Rectal smooth muscle tissue (tissue), 1 donor: ENCODE data around the gene FAM53B.

Experiments used
- H3K27ac ChIP-seq: one replicate; pipeline ENCODE4 v1.7.0; 2013; ENCODE audit warnings: low read depth, low read length, inconsistent platforms
- H3K27me3 ChIP-seq: one replicate; pipeline ENCODE4 v1.7.0; 2013; ENCODE audit warnings: low read length; ENCODE audit not compliant: control insufficient read depth, insufficient read depth
- H3K36me3 ChIP-seq: one replicate; pipeline ENCODE4 v1.7.0; 2013; ENCODE audit warnings: low read length; ENCODE audit not compliant: control insufficient read depth, insufficient read depth
- H3K4me1 ChIP-seq: one replicate; pipeline ENCODE4 v1.7.0; 2013; ENCODE audit warnings: low read length; ENCODE audit not compliant: control insufficient read depth, insufficient read depth
- H3K4me3 ChIP-seq: one replicate; pipeline ENCODE4 v1.7.0; 2013; ENCODE audit warnings: low read length
- H3K9ac ChIP-seq: one replicate; pipeline ENCODE4 v1.7.0; 2013; ENCODE audit warnings: low read length

Gene FAM53B

GRCh38 chr10:124663228-124663627 lies 81.0 kb downstream of the FAM53B start:
- no peaks in the 10 kb centered on the region for H3K4me1 ChIP-seq
- H3K27ac ChIP-seq, result no peak overlapping the region
- no peak overlapping the region for H3K9ac ChIP-seq
- no peak overlapping the region for H3K4me3 ChIP-seq
- H3K36me3 ChIP-seq, result peaks cover 5% of the 10 kb centered on the region
- H3K27me3 ChIP-seq, result no peaks in the 10 kb centered on the region

GRCh38 chr10:124661660-124662180 lies 82.5 kb downstream of the FAM53B start:
- Histone ChIP-seq H3K27me3 (no peaks in the 10 kb centered on the region), H3K9ac (no peak overlapping the region), H3K27ac (no peak overlapping the region), H3K4me1 (no peaks in the 10 kb centered on the region), H3K36me3 (peaks cover 5% of the 10 kb centered on the region), H3K4me3 (no peak overlapping the region)

GRCh38 chr10:124660404-124661125 lies 83.6 kb downstream of the FAM53B start:
- no peak overlapping the region for H3K27ac ChIP-seq
- H3K9ac ChIP-seq, result no peak overlapping the region
- H3K4me3 ChIP-seq, result no peak overlapping the region
- H3K4me1 ChIP-seq, result no peaks in the 10 kb centered on the region
- H3K36me3 ChIP-seq, result peaks cover 5% of the 10 kb centered on the region
- no peaks in the 10 kb centered on the region for H3K27me3 ChIP-seq

GRCh38 chr10:124659380-124659779 lies 84.8 kb downstream of the FAM53B start:
- no peak overlapping the region for H3K27ac ChIP-seq
- no peak overlapping the region for H3K9ac ChIP-seq
- no peaks in the 10 kb centered on the region for H3K4me1 ChIP-seq
- no peaks in the 10 kb centered on the region for H3K27me3 ChIP-seq
- H3K4me3 ChIP-seq, result no peak overlapping the region
- H3K36me3 ChIP-seq, result peaks cover 5% of the 10 kb centered on the region

- H3K27me3 ChIP-seq, result no peaks in the 10 kb centered on the region
- H3K4me3 ChIP-seq, result no peak overlapping the region
- no peak overlapping the region for H3K27ac ChIP-seq
- H3K36me3 ChIP-seq, result peaks cover 5% of the 10 kb centered on the region
- H3K4me1 ChIP-seq, result no peaks in the 10 kb centered on the region
- no peak overlapping the region for H3K9ac ChIP-seq
These were observed 85.5 kb downstream of the FAM53B start for GRCh38 chr10:124658591-124659242.

- Histone ChIP-seq H3K36me3 (peaks cover under 1% of the 10 kb centered on the region), H3K27ac (no peak overlapping the region), H3K4me3 (no peak overlapping the region), H3K27me3 (no peaks in the 10 kb centered on the region), H3K9ac (no peak overlapping the region), H3K4me1 (no peaks in the 10 kb centered on the region)
These were observed 86.4 kb downstream of the FAM53B start for GRCh38 chr10:124657806-124658205.

- H3K36me3 ChIP-seq, result no peaks in the 10 kb centered on the region
- no peak overlapping the region for H3K27ac ChIP-seq
- H3K27me3 ChIP-seq, result no peaks in the 10 kb centered on the region
- no peak overlapping the region for H3K9ac ChIP-seq
- H3K4me1 ChIP-seq, result no peaks in the 10 kb centered on the region
- H3K4me3 ChIP-seq, result no peak overlapping the region
These were observed 87.6 kb downstream of the FAM53B start for GRCh38 chr10:124656541-124656940.

GRCh38 chr10:124656113-124656490 lies 88.1 kb downstream of the FAM53B start:
- Histone ChIP-seq H3K36me3 (no peaks in the 10 kb centered on the region), H3K9ac (no peak overlapping the region), H3K4me1 (no peaks in the 10 kb centered on the region), H3K27me3 (no peaks in the 10 kb centered on the region), H3K27ac (no peak overlapping the region), H3K4me3 (no peak overlapping the region)

- no peaks in the 10 kb centered on the region for H3K4me1 ChIP-seq
- no peak overlapping the region for H3K27ac ChIP-seq
- H3K36me3 ChIP-seq, result peaks cover 1% of the 10 kb centered on the region
- H3K27me3 ChIP-seq, result no peaks in the 10 kb centered on the region
- no peak overlapping the region for H3K9ac ChIP-seq
- H3K4me3 ChIP-seq, result no peak overlapping the region
These were observed 88.7 kb downstream of the FAM53B start for GRCh38 chr10:124655191-124656112.

- Histone ChIP-seq H3K27ac (no peak overlapping the region), H3K9ac (no peak overlapping the region), H3K27me3 (no peaks in the 10 kb centered on the region), H3K4me1 (no peaks in the 10 kb centered on the region), H3K36me3 (peaks cover 4% of the 10 kb centered on the region), H3K4me3 (no peak overlapping the region)
These were observed 89.5 kb downstream of the FAM53B start for GRCh38 chr10:124654686-124655085.

- Histone ChIP-seq H3K9ac (no peak overlapping the region), H3K27ac (no peak overlapping the region), H3K4me3 (no peak overlapping the region), H3K36me3 (peaks cover 4% of the 10 kb centered on the region), H3K4me1 (peaks cover 5% of the 10 kb centered on the region), H3K27me3 (no peaks in the 10 kb centered on the region)
These were observed 90.1 kb downstream of the FAM53B start for GRCh38 chr10:124653811-124654651.
